Ecto neural progenitor cell (in vitro differentiated cells): Measurements from ENCODE around the gene SCGB1A1.
"Not testable (repeated sequence)": the region's sequence is repeated elsewhere in the genome, so short reads cannot be mapped to it uniquely, and the experiment has no call there.

ENCODE experiments used
- DNase-seq: peaks from one replicate; pipeline ENCODE4 v3.0.0-alpha.2; 2018; ENCODE audit warnings: low spot score

SCGB1A1 gene

DNA sequence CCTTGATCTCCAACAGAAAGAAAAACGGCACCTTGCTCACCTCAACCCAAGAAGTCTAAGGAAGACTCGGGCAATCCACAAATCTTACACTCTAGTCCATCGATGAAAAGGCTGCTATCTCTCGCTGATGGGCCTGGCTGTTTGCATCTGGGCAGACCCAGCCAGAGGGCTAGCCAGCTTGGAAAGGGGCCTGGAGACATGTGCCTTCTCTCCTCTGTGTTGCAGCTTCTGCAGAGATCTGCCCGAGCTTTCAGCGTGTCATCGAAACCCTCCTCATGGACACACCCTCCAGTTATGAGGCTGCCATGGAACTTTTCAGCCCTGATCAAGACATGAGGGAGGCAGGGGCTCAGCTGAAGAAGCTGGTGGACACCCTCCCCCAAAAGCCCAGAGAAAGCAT, 3.2 kb downstream of the SCGB1A1 start:
- DNase-seq, result no peak

DNA sequence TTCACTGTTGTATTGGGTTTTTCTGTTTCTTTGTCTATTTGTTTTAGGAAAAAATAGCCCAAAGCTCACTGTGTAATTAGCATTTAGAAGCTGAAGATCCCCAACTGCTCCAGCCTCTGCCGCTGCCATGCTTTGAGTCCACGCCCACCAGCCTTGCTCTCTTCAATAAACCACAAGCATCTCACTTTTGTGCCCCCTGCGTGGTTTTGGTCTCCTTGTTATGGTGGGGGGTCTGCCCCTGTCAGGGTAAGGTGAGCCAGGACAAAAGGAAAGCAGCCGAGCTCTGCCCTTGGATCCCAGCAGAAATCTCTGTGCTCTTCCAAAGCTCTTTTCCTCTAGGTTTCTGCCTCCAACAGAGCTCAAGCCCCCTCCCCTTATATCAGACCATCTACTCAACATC, 4.2 kb downstream of the SCGB1A1 start:
- DNase-seq, result no peak

DNA sequence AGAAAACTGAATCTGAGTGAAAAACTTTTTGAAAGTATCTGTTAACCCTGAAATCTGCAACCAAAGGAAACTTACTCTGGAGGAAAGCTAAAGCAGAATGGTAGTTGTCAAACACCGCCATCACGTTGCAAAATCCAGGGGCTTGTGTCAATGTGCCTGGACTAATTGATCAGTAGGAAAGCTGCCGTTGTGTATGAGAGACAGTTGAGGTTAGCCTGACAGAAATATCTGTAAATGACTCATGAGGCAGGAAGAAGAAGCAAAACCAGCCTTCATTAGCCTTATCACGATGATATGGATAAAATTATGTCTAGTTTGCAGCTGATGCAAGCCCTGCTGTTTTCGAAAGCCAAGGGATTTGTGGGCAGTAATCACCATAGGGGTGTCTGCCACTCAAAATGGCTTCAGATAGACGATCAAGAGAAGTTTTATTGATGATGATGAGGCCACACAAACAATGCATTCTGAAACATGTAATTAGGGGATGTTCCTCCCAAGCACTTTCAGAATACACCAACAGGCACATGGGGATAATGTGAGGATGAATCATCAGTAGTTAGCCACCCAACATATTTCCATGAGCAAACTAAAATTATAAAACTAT, 8.9 kb downstream of the SCGB1A1 start:
- DNase-seq, result no peak

DNA sequence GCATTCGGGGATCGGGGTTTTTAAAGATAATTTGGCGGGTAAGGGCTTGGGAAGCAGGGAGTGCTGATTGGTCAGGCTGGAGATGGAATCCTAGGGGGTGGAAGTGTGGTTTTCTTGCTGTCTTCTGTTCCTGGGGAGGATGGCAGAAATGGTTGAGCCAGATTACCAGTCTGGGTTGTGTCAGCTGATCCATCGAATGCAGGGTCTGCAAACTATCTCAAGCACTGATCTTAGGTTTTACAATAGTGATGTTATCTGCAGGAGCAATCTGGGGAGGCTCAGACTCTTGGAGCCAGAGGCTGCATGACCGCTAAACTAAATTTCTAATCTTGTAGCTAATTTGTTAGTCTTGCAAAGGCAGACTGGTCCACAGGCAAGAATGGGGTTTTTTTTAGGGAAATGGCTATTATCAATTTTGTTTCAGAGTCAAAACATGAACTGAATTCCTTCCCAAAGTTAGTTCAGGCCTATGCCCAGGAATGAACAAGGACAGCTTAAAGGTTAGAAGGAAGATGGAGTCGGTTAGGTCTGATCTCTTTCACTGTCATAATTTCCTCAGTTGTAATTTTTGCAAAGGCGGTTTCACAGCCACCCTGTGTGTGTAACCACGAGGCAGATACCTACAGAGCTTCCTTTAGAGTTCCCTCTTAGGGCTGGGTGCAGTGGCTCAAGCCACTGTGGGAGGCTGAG, 10.2 kb downstream of the SCGB1A1 start:
- no peak for DNase-seq

DNA sequence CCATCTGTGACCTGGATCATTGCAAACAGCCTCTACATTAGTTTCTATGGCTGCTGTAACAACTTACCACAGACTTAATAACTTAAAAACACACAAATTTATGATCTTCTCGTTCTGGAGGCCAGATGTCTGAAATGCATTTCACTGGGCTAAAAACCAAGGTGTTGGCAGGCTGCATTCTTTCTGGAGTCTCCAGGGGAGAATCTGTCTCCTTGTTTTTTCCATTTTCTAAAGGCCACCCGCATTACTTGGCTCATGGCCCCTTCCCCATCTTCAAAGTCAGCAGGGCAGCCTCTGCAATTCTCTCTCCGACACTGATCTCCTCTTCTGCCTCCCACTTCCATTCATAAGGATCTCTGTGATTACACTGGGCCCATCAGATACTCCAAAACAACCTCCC, 11.6 kb downstream of the SCGB1A1 start:
- DNase-seq, result no peak

DNA sequence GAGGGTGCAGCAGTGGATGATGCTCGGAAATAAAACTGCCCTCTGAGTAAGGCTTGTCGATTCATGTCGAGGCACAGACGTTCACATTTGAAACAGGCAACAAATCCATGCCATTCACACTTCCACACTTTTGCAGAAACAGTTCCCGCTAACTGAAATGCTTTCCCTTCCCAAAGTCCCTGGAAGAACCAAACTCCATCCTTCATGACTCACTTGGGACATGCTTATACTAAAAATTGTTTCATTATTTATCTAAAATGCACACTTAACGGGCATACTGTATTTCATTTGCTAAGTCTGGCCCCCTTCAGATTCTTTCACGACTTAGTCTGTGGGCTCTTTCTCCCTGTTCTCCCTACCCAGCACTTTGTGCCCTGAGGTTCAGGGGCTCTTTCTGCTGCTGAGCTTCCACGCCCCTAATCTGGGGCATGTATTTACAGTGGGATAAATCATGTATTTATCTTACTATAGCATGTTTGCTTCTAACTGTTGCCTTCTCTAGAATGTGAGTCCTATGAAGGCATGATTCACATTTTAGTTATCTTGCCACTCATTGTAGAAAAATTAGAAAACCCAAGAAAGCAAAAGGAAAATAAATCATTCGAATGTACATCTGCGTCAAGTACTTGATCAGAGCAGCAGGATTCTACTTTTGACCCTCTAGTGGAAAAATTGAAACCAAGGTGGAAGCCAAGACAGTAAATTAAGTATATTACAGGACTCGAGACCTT, 12.5 kb downstream of the SCGB1A1 start:
- no peak for DNase-seq

DNA sequence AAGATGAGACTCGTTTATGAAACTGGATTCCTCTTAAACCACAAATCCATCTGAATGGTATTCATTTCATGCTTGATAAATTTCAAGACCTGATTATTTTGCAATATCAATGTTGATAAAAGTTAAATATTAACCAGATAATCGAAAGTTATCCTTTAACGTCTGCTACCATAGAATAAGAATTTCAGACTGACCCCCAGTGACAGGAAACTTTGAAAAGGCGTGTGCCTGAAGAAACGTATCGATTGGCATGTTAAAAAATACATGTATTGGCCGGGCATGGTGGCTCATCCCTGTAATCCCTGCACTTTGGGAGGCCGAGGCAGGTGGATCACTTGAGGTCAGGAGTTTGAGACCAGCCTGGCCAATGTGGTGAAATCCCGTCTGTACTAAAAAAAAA, 13.9 kb downstream of the SCGB1A1 start:
- no peak for DNase-seq

DNA sequence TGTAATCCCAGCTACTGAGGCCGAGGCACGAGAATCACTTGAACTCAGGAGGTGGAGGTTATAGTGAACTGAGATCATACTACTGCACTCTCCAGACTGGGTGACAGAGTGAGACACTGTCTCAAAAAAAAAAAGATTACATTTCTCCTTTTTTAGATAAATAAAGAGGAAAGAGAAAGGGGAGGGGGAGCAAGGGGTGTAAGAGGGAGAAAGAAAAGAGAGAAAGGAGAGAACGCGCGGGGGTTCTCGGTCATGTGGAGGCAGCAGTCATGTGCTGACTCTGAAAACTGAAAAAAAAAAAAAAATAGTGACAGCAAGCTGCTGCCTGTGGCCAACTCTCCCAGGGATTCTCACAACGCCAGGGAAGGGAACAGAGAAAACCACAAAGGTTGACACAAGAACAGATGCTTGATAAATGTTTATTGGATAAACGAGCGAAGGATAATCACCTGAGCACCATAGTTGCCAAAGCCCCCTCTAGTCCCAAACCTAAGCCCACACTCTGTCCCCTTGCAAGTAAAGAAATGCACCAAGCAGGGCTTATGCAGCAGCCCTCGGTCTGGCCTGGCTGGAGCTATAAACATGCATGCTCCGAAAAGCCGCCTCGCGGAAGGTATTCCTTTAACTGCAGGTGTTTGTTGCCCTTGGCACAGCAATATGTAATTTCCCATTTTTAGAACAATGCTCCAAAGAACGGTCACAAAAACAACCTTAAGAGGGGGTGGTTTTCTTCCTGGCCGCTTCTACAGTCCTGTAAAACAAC, 14.5 kb downstream of the SCGB1A1 start:
- no peak for DNase-seq

DNA sequence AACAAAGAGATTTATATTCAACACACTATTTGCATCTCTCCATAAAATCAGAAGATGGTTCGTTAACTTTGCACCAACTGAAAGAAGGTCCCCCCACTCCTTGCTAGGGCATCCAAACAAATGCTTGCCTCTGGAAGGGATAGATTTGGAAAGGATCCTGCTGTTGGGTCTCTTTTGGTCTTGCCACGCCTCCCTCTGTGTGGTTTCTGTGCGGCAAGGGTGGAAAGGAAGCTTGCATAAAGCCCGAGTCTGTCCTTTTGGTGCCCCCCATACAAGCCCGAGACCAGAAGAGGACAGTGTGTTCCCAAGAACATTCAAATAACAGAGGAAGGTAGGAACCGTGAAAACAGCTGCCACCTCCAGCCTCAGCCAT, 15.1 kb downstream of the SCGB1A1 start:
- no peak for DNase-seq

DNA sequence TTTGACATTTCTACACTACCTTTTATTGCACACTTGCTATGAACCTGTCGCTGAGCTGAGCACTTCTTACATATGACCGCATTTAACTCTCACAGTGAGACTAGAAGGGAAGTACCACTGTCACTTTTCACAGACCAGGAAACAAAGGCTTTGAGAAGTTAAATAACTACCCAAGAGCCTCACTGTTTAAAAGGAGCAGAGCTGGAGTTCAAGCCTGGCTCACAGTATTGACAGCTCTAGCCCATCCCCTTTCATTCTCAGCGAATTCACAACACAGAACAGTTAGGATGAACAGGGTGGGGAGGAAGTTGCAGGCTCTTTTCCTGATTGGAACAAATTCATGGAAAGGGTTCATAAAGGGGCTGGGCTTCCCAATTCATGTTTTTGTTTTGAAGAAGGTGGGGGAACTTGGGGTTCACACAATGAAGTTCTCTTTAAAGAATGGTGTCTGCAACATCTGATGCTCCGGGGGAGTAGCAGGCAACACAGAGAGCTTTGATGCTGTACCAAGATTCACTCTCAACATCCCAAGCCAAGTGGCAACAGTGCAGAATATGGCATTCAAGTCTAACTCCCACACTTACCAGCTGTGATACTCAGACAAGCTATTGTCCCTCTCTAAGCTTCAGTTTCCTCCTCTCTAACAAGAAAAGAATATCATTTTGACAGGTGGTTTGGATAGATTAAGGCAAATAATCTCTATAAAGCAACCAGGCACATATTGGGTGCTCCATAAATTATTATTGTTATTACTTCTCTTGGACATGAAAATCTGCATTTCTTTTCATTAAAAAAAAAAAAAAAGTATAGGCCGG, 17.2 kb downstream of the SCGB1A1 start:
- no peak for DNase-seq

DNA sequence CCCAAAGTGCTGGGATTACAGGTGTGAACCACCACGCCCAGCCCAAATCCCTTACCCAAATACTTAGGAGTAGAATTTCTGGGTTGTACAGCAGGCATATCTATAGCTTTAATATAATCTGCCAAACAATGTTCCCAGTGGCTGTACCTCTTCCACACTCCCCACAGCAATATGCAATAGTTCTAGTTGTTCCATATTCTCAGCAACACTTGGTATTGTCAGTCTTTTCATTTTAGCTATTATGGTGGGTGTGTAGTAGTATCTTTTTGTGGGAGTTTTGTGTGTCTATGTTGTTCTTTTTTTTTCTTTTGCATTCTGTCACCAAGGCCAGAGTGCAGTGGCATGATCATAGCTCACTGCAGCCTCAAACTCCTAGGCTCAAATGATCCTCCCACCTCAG, 18.8 kb downstream of the SCGB1A1 start:
- DNase-seq, result no peak

DNA sequence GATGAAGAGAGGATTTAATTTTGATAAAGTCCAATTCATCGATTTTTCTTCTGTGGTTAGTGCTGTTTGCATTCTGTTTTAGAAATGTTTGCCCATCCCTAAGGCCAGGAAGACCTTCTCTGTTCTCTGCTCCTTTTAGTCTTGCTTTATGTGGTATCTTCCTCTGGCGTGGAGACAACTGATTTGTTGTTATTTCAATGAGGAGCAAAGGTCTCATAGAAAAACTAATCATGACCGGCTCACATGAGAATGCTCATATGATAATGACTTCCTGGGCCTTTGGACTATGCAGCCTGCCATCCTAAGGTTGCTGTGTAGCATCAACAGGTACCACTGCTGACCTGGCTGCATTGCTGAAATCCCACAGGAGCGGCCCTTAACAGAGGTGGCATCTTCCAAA, 19.8 kb downstream of the SCGB1A1 start:
- no peak for DNase-seq

DNA sequence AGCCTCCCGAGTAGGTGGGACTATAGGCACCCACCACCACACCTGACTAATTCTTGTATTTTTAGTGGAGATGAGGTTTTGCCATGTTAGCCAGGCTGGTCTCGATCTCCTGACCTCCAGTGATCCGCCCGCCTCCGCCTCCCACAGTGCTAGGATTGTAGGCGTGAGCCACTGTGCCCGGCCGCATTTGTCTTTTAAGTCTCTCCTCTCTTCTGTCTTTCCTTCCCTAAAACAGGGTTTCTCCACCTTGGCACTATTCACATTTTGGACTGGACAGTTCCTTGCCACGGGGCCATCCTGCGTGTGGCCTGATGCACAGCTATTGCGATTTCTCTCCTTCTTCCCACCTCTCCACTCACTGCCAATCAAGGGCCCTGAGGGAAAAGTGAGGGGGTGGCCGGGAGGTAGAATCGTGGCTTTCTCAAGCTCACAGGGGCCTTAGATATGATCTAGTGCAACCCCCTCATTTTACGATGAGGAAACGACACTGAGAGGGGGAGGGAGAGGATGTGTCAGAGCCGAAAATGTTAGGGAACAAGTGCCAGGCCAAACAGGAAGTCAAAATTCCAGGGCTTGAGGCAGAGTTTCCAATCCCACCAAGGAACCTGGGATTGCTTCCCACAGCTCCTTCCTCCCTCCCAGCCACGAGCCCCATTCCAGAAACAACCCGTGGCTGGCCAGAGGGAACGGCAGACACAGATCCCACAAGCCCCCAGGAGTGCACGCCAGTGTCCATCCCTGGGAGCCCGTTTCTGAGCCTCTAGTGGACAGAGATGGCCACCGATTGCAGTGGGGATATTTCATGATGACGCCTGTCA, 21.2 kb downstream of the SCGB1A1 start:
- no peak for DNase-seq

DNA sequence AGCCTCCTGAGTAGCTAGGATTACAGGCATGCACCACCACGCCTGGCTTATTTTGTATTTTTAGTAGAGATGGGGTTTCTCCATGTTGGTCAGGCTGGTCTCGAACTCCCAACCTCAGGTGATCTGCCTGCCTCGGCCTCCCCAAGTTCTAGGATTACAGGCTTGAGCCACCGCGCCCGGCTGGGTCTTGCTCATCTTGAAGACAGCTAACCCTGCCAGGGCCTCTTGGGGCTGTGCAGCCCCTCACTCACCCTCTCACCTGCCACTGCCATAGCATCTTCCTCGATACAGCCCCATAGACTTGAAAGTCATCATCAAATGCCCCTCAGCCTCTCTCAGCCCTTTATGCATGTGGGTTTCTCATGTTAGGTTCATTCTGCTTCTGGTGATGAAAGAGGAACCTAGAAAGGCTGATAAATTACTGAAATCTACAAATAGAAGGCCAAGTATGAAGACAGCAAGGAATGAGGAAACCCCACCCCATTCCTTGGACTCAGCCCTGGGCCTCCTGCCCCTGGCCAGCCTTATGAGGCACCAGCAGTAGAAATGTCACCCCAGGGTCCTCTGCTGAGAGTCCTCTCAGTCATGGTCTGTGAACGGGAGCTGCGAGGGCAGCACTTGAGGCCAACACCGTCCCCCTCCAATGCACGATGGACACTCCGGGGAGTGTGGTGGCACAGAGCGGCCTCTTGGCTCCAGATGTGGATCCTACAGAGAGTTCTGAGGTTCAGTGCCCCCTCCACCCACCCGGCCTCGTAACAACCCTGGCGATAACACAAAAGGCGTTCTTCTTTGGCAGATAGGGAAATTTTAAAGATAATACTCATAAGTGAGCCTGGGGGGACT, 24.8 kb downstream of the SCGB1A1 start:
- DNase-seq, result no peak

DNA sequence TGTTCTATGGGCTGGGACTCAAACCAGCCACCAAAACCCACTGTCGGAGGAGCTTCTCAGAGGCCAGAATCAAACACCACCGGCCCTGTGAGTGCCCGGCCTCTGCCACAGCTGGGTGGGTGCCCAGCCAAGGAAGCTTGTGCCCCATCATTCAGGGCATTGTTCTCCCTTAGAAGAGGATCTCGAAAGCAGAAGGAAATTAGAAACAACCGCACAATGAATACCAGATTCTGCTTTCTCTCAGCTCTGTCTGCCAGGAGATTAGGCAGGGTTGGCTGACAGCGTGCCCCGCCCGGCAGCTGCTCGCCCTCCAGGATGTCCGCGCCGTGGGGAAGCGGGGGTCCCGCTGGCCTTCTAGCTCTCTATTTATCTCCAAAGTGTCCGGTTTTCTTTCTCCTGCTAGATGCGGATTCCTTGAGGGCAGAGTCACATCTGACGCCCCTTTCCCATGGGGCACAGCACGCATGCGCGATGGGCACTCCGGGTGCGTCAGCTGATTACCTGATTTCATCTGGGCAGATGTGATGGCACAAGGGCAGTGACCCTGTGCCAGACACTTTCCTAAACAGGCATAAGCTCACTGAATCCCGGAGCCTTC, 25.5 kb downstream of the SCGB1A1 start:
- DNase-seq, result no peak

DNA sequence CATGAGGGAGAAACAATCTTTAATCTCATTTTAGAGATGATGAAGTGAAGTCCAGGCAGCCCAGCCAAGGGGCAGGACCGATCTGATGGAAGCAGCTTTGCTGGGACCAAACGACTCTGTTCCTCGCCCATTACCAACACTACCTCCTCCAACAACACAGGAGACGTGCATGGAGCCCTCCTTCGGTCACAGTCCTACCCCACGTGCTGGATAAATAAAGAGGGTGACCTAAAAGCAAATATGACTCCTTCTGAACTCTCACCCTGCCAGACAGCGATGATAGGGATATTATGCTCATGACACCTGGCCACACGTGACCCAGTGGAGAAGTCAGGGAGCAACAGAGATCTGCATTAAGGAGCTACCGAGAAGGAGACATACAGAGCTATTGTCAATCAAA, 26.0 kb downstream of the SCGB1A1 start:
- no peak for DNase-seq

DNA sequence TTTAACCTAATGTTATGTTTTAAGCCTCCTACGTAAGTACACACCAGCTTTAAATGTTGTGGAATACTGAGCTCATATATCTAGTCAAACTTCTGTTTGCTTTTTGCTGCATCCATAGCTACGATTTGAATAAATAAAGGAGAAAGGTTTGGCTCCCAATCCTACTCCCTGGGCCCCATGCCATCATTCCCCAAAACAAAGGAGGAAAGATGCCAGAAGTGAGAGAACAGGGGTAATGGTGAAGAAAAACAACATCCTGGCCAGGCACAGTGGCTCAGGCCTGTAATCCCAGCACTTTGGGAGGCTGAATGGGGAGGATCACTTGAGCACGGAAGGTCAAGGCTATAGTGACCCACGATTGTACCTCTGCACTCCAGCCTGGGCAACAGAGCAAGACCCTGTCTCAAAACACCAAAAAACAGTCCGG, 26.5 kb downstream of the SCGB1A1 start:
- DNase-seq, result no peak

DNA sequence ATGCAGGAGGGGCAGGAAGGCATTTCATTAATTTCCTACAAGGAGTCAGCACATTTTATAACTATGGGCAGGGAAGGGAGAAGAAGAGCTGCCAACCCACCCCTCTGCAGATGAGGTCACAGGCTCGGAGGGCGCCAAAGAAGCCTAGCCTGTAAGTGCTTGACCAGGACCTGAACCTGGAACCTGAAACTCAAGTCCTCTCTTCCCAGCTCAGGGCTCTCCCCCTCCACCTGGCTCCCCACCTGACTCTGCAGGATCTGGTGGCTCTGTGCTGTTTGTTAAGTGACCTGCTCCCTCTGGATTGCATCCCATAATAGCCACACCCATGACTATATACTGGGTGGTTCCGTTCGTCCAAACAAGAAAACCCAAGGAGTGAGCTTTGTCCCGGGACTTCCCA, 27.3 kb downstream of the SCGB1A1 start:
- DNase-seq, result no peak

DNA sequence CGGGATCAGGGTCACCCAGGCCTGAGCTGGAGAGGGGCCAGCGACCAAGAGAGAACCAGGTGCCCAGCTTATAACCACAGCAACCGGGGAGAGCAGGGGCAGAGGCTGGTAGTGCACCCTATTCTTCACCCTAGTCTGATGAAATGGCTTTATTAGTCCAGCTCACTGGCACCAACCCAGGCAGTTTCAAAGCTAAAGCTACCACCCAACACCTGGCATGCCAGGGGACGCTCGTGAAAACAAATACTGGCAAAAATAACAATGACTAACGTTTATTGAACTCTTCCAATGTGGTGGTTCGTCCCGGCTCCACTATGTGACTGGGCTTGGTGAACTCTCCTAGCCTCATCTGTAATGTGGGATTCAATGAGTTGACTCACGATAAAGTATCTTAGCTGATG, 30.6 kb downstream of the SCGB1A1 start:
- DNase-seq, result no peak

DNA sequence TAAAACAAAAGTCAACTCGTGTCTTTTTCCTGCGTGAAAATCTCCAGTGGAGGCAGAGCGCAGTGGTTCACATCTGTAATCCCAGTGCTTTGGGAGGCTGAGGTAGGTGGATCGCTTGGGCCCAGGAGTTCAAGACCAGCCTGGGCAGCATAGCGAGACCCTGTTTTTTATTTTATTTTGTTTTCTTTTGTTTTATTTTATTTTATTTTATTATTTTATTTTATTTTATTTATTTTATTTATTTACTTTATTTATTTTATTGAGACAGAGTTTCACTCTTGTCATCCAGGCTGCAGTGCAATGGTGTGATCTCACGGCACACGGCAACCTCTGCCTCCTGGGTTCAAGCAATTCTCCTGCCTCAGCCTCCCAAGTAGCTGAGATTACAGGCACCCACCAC, 31.1 kb downstream of the SCGB1A1 start:
- DNase-seq, result not testable (repeated sequence)
